ENCODE measurements around the gene MALT1. TPM values are rescaled to one million over a fixed set of nuclear protein-coding genes. Genes with fewer than 3 reads are reported as not detected.

Gene MALT1
- total RNA-seq, 1 experiment from 2014 or later: 24.2 TPM

GRCh38 chr18:58625839-58626238, 45.4 kb upstream of the MALT1 start:
- intact Hi-C loops (cut with micrococcal nuclease): no loop called here
- BruUV-seq (replicated peaks): no TSS peak
- no peak for TF ChIP-seq EZH2phosphoT487 (IDR thresholded peaks at IDR 0.05; ENCODE audit: borderline replicate concordance, low read length)
- no peak for TF ChIP-seq CTCF (conservative IDR thresholded peaks at IDR 0.05; ENCODE audit: low read depth, low read length)
- no peak for TF ChIP-seq EZH2 (IDR thresholded peaks at IDR 0.05; ENCODE audit: low read length, unreplicated experiment)
- H3K4me1 ChIP-seq (ENCODE audit: insufficient read depth, low read length): no peaks in the 10 kb centered on the region
- no peaks in the 10 kb centered on the region for H3K9me3 ChIP-seq (ENCODE audit: low read length)
- H3K9me2 ChIP-seq (replicated peaks; ENCODE audit: low read length): no peaks in the 10 kb centered on the region
- H3K4me2 ChIP-seq (ENCODE audit: low read length): no peak overlapping the region
- no peaks in the 10 kb centered on the region for H3K27me3 ChIP-seq (ENCODE audit: low read length)
- CTCF ChIA-PET: interaction anchor here (0.6 kb wide), 1 partner anchor 137 kb away, joined by 4 read pairs; no protein-coding TSS in a partner anchor
- ATAC-seq: peak; percentile 56
- no peak overlapping the region for H3K4me3 ChIP-seq (ENCODE audit: low read length)
- DNase-seq: no peak
- H3K27ac ChIP-seq (ENCODE audit: low read length): no peak overlapping the region
- H2AFZ ChIP-seq (ENCODE audit: low read length): peak overlapping the region; percentile 32
- H3K79me2 ChIP-seq (ENCODE audit: low read length): no peaks in the 10 kb centered on the region
- H3K36me3 ChIP-seq (ENCODE audit: low read depth, low read length): no peaks in the 10 kb centered on the region
- no peak overlapping the region for H3K9ac ChIP-seq (ENCODE audit: low read length)
- no peaks in the 10 kb centered on the region for H4K20me1 ChIP-seq (ENCODE audit: low read length)
- POLR2A ChIA-PET (ENCODE audit: unreplicated experiment): interaction anchor here (1.1 kb wide), 1 partner anchor 14 kb away, joined by 4 read pairs; no protein-coding TSS in a partner anchor
- H3F3A ChIP-seq (ENCODE audit: low read length, unreplicated experiment): no peaks in the 10 kb centered on the region

- no peak overlapping the region for H3K4me2 ChIP-seq (ENCODE audit: low read length)
- no peaks in the 10 kb centered on the region for H4K20me1 ChIP-seq (ENCODE audit: low read length)
- no peaks in the 10 kb centered on the region for H3K9me2 ChIP-seq (replicated peaks; ENCODE audit: low read length)
- H3F3A ChIP-seq (ENCODE audit: low read length, unreplicated experiment): no peaks in the 10 kb centered on the region
- no peaks in the 10 kb centered on the region for H3K36me3 ChIP-seq (ENCODE audit: low read depth, low read length)
- H2AFZ ChIP-seq (ENCODE audit: low read length): no peak overlapping the region
- H3K4me1 ChIP-seq (ENCODE audit: insufficient read depth, low read length): no peaks in the 10 kb centered on the region
- no peak overlapping the region for H3K27ac ChIP-seq (ENCODE audit: low read length)
- CTCF ChIA-PET: no interaction called here
- no peaks in the 10 kb centered on the region for H3K9me3 ChIP-seq (ENCODE audit: low read length)
- no TSS peak for BruUV-seq (replicated peaks)
- H3K79me2 ChIP-seq (ENCODE audit: low read length): no peaks in the 10 kb centered on the region
- H3K9ac ChIP-seq (ENCODE audit: low read length): no peak overlapping the region
- POLR2A ChIA-PET (ENCODE audit: unreplicated experiment): no interaction called here
- ATAC-seq (no peak), DNase-seq (no peak)
- intact Hi-C loops (cut with micrococcal nuclease): no loop called here
- TF ChIP-seq EZH2phosphoT487 (IDR thresholded peaks at IDR 0.05; ENCODE audit: borderline replicate concordance, low read length) (no peak), EZH2 (IDR thresholded peaks at IDR 0.05; ENCODE audit: low read length, unreplicated experiment) (no peak), CTCF (conservative IDR thresholded peaks at IDR 0.05; ENCODE audit: low read depth, low read length) (no peak)
- no peak overlapping the region for H3K4me3 ChIP-seq (ENCODE audit: low read length)
- no peaks in the 10 kb centered on the region for H3K27me3 ChIP-seq (ENCODE audit: low read length)
Observed at GRCh38 chr18:58630071-58630470, 41.2 kb upstream of the MALT1 start.

- H3K4me1 ChIP-seq (ENCODE audit: insufficient read depth, low read length): peaks cover 11% of the 10 kb centered on the region
- no peak for ATAC-seq
- no peak overlapping the region for H3K27ac ChIP-seq (ENCODE audit: low read length)
- H3F3A ChIP-seq (ENCODE audit: low read length, unreplicated experiment): no peaks in the 10 kb centered on the region
- ChIA-PET CTCF (no interaction called here), POLR2A (ENCODE audit: unreplicated experiment) (no interaction called here)
- intact Hi-C loops (cut with micrococcal nuclease): no loop called here
- DNase-seq: no peak
- no peak overlapping the region for H3K4me3 ChIP-seq (ENCODE audit: low read length)
- BruUV-seq (replicated peaks): no TSS peak
- no peak overlapping the region for H2AFZ ChIP-seq (ENCODE audit: low read length)
- H3K79me2 ChIP-seq (ENCODE audit: low read length): no peaks in the 10 kb centered on the region
- H3K9ac ChIP-seq (ENCODE audit: low read length): no peak overlapping the region
- H3K4me2 ChIP-seq (ENCODE audit: low read length): no peak overlapping the region
- no peaks in the 10 kb centered on the region for H3K27me3 ChIP-seq (ENCODE audit: low read length)
- H3K36me3 ChIP-seq (ENCODE audit: low read depth, low read length): no peaks in the 10 kb centered on the region
- TF ChIP-seq EZH2 (IDR thresholded peaks at IDR 0.05; ENCODE audit: low read length, unreplicated experiment) (no peak), CTCF (conservative IDR thresholded peaks at IDR 0.05; ENCODE audit: low read depth, low read length) (no peak), EZH2phosphoT487 (IDR thresholded peaks at IDR 0.05; ENCODE audit: borderline replicate concordance, low read length) (no peak)
- H3K9me2 ChIP-seq (replicated peaks; ENCODE audit: low read length): no peaks in the 10 kb centered on the region
- H4K20me1 ChIP-seq (ENCODE audit: low read length): no peaks in the 10 kb centered on the region
- H3K9me3 ChIP-seq (ENCODE audit: low read length): no peaks in the 10 kb centered on the region
Observed at GRCh38 chr18:58631301-58631700, 40.0 kb upstream of the MALT1 start.

All from PC-3 (cell line).